K562 (cell line): ENCODE results near the gene SRPK1. TPM values are rescaled to one million over a fixed set of nuclear protein-coding genes. Genes with fewer than 3 reads are reported as not detected.

ENCODE experiments used
- BRD4 ChIP-seq: fragments of 200-600 bp; sonication (generic); IDR thresholded peaks from 2 replicates; pipeline ENCODE4 v1.6.1; 2017; ENCODE audit warnings: inconsistent platforms
- BRD9 ChIP-seq: fragments of 450-650 bp; IDR thresholded peaks from 2 replicates; pipeline ENCODE4 v1.6.1; 2018; ENCODE audit warnings: low read depth; ENCODE audit not compliant: partially characterized antibody
- ETV6 ChIP-seq, 3 experiments: fragments of 150-350 bp in 1 of 3; sonication (generic) in 1 of 3; formaldehyde crosslinking in 1 of 3; IDR thresholded peaks; 2 replicates each; pipeline versions ENCODE4 v1.6.1 to v1.8.0; 2014 to 2022; ENCODE audit warnings: borderline replicate concordance in 2 of 3, low read depth in 2 of 3, antibody characterized with exemption in 1 of 3, low read length in 1 of 3, mild to moderate bottlenecking in 1 of 3, missing genetic modification reagents in 1 of 3
- FOXA3 ChIP-seq, 2 experiments: fragments of 450-650 bp in 1 of 2; sonication (generic) in 1 of 2; formaldehyde crosslinking; IDR thresholded peaks in 1 of 2; conservative IDR thresholded peaks in 1 of 2; 2 replicates each; pipeline versions ENCODE4 v1.4.0 to v1.8.0; 2020 to 2022; ENCODE audit warnings: mild to moderate bottlenecking in 2 of 2, missing genetic modification reagents in 1 of 2
- HDAC2 ChIP-seq: fragments of 450-650 bp; IDR thresholded peaks from 2 replicates; pipeline ENCODE4 v1.6.1; 2016; ENCODE audit warnings: mild to moderate bottlenecking
- KLF1 ChIP-seq: fragments of 450-650 bp; IDR thresholded peaks from 2 replicates; pipeline ENCODE4 v1.6.1; 2016; ENCODE audit warnings: missing genetic modification characterization, missing compliant biosample characterization
- MECOM ChIP-seq: fragments of 250-450 bp; sonication (Bioruptor Pico); IDR thresholded peaks from 2 replicates; pipeline ENCODE4 v1.8.0; 2022; ENCODE audit warnings: inconsistent platforms
- POLR3A ChIP-seq: IDR thresholded peaks from 2 replicates; pipeline ENCODE4 v1.6.1; 2011; ENCODE audit warnings: borderline replicate concordance, mild to moderate bottlenecking, moderate library complexity; ENCODE audit not compliant: insufficient read length, insufficient read depth; ENCODE audit errors: extremely low read depth
- PTBP1 ChIP-seq: fragments of 200-400 bp; formaldehyde crosslinking; IDR thresholded peaks from 2 replicates; pipeline ENCODE4 v1.6.1; 2017; ENCODE audit warnings: low read depth, low read length
- RBFOX2 ChIP-seq: fragments of 200-400 bp; formaldehyde crosslinking; IDR thresholded peaks from 2 replicates; pipeline ENCODE4 v1.6.1; 2017; ENCODE audit warnings: low read depth, mild to moderate bottlenecking, low read length, moderate library complexity
- SREBF2 ChIP-seq: sonication (generic); formaldehyde crosslinking; IDR thresholded peaks from 2 replicates; pipeline ENCODE4 v1.4.0; 2020; ENCODE audit warnings: mild to moderate bottlenecking, missing genetic modification reagents
- U2AF1 ChIP-seq: fragments of 200-400 bp; formaldehyde crosslinking; optimal IDR thresholded peaks from 2 replicates; pipeline ENCODE3; 2017; ENCODE audit warnings: mild to moderate bottlenecking, low read depth, low read length, moderate library complexity
- XRCC4 ChIP-seq: IDR thresholded peaks from one replicate; pipeline ENCODE4 v1.6.1; 2011; ENCODE audit not compliant: insufficient read depth, insufficient read length; ENCODE audit errors: extremely low read depth
- ZBTB1 ChIP-seq: sonication (generic); formaldehyde crosslinking; IDR thresholded peaks from 2 replicates; pipeline ENCODE4 v1.8.1; 2023; ENCODE audit warnings: missing genetic modification reagents, low read depth, mild to moderate bottlenecking, borderline replicate concordance
- ZBTB8A ChIP-seq: fragments of 450-650 bp; IDR thresholded peaks from 2 replicates; pipeline ENCODE4 v1.6.1; 2018; ENCODE audit warnings: mild to moderate bottlenecking, moderate library complexity; ENCODE audit not compliant: partially characterized antibody
- ZKSCAN8 ChIP-seq: fragments of 200-800 bp; sonication (Bioruptor generic); IDR thresholded peaks from 2 replicates; pipeline ENCODE4 v1.6.1; 2016; ENCODE audit warnings: missing genetic modification characterization, missing compliant biosample characterization
- ZNF444 ChIP-seq: fragments of 250-450 bp; sonication (Bioruptor Pico); IDR thresholded peaks from 2 replicates; pipeline ENCODE4 v1.4.0; 2020; ENCODE audit warnings: mild to moderate bottlenecking, moderate library complexity
- polyA plus RNA-seq, 8 experiments: library from polyadenylated mRNA; depleted of rRNA in 4 of 8; stranded (reverse) in 5 of 8; unstranded in 3 of 8; fragments of >200 nt; fragmentation: Nextera tagmentation in 2 of 8; fragmentation: Illumina TruSeq in 1 of 8; extraction: Ambion mirVana in 2 of 8; extraction: Trizol in 1 of 8; gene quantifications; 2 replicates each; pipeline versions ENCODE4 v1.2.1 to v1.2.3, GENCODE V29; 2011 to 2014; ENCODE audit warnings: inconsistent platforms in 1 of 8, missing spikeins in 1 of 8
- total RNA-seq, 7 experiments: library from RNA; depleted of rRNA in 6 of 7; stranded (reverse); fragments of >200 nt in 6 of 7; fragmentation: Illumina TruSeq in 2 of 7; extraction: Trizol in 2 of 7; gene quantifications; 2 replicates each; pipeline versions ENCODE4 v1.2.1 to v1.2.3, GENCODE V29; 2011 to 2021; ENCODE audit warnings: low replicate concordance in 1 of 7
- TF ChIP-seq, protein P1 (sequence below): fragments of 250-450 bp; sonication (Bioruptor Pico); IDR thresholded peaks from 2 replicates; pipeline ENCODE4 v1.5.1; 2021; ENCODE audit warnings: mild to moderate bottlenecking
- TF ChIP-seq, protein P2 (sequence below): sonication (generic); formaldehyde crosslinking; IDR thresholded peaks from 2 replicates; pipeline ENCODE4 v1.8.1; 2023; ENCODE audit warnings: mild to moderate bottlenecking, missing genetic modification reagents
- TF ChIP-seq, protein P3 (sequence below): sonication (generic); formaldehyde crosslinking; IDR thresholded peaks from 2 replicates; pipeline ENCODE4 v1.8.1; 2023; ENCODE audit warnings: mild to moderate bottlenecking, missing genetic modification reagents

Gene SRPK1
- total and polyA plus RNA-seq, 9 of the 15 experiments (the other 6 are each of a cell fraction or from before 2014, with no cell fraction given) = 99.6 to 185 (median 159) TPM

DNA sequence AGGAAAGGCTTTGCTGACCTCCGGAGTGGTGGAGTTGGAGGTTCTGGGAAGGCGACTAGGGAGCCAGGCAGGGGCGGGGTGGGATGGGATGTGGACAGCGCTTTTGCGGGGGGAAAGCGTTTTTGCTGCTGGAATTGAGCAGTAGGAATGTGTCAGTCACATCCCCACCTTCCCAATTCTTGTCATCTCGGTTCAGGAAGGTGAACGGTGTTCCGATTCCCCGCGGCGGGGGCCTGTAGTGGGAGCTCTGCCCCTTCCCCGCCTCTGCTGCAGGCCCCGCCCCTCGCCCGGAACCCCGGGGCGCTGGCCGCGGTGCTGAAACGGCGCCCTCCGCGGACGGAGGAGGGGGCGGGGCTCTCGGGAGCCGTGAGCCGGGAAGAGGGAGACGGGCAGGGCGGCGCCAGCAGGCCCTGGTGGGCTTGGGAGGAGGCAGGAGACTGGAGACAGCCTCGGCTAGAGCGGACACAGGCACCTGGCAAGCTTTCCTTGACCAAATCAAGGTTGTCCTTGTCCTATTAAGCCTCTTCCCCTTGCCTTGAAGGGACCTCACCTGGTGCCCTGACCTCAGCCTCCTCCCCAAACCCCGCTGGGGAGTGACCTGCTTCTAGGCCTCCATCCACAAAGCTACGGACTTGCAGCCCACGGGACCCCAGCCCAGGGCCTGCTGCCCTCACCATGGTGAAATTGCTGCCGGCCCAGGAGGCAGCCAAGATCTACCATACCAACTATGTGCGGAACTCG is 115.7 kb downstream of the SRPK1 start, which contains the start of gene LHFPL5 (continued):
- TF ChIP-seq U2AF1 = no peak
- TF ChIP-seq, protein P1, sequence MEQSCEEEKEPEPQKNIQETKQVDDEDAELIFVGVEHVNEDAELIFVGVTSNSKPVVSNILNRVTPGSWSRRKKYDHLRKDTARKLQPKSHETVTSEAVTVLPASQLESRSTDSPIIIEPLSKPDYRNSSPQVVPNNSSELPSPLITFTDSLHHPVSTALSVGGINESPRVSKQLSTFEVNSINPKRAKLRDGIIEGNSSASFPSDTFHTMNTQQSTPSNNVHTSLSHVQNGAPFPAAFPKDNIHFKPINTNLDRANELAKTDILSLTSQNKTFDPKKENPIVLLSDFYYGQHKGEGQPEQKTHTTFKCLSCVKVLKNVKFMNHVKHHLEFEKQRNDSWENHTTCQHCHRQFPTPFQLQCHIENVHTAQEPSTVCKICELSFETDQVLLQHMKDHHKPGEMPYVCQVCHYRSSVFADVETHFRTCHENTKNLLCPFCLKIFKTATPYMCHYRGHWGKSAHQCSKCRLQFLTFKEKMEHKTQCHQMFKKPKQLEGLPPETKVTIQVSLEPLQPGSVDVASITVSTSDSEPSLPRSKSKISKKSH (CRISPR knock-in tag) = no peak
- TF ChIP-seq ETV6 (IDR thresholded peaks at IDR 0.05; ENCODE audit: borderline replicate concordance in 1 of 2, low read depth in 2 of 2, low read length in 1 of 2) = no peak
- peak; percentile 77; the same call in 1 of the 2 replicates for TF ChIP-seq ETV6 (CRISPR knock-in tag; IDR thresholded peaks at IDR 0.05; ENCODE audit: borderline replicate concordance)
- TF ChIP-seq MECOM (CRISPR knock-in tag) = no peak
- TF ChIP-seq, protein P2, sequence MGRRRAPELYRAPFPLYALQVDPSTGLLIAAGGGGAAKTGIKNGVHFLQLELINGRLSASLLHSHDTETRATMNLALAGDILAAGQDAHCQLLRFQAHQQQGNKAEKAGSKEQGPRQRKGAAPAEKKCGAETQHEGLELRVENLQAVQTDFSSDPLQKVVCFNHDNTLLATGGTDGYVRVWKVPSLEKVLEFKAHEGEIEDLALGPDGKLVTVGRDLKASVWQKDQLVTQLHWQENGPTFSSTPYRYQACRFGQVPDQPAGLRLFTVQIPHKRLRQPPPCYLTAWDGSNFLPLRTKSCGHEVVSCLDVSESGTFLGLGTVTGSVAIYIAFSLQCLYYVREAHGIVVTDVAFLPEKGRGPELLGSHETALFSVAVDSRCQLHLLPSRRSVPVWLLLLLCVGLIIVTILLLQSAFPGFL (CRISPR knock-in tag) = no peak; the same call in 1 of the 2 replicates
- no peak for TF ChIP-seq ZNF444 (CRISPR knock-in tag)
- TF ChIP-seq KLF1 = no peak
- TF ChIP-seq HDAC2 = 0 out of 2 replicates have a peak, but pooled peaks have one; percentile 76
- peak; percentile 76 for TF ChIP-seq ZBTB1 (CRISPR knock-in tag)
- TF ChIP-seq BRD4 = no peak
- TF ChIP-seq PTBP1 = no peak
- no peak for TF ChIP-seq BRD9
- no peak for TF ChIP-seq RBFOX2
- no peak for TF ChIP-seq XRCC4
- TF ChIP-seq ZBTB8A = no peak
- TF ChIP-seq ZKSCAN8 (CRISPR knock-in tag) = no peak
- TF ChIP-seq FOXA3 (CRISPR knock-in tag; conservative IDR thresholded peaks at IDR 0.05 in 1 of 2, IDR thresholded peaks at IDR 0.05 in 1 of 2) = 0 out of 4 replicates have a peak, but pooled peaks of 1 of the 2 experiments have one; percentile 49
- TF ChIP-seq, protein P3, sequence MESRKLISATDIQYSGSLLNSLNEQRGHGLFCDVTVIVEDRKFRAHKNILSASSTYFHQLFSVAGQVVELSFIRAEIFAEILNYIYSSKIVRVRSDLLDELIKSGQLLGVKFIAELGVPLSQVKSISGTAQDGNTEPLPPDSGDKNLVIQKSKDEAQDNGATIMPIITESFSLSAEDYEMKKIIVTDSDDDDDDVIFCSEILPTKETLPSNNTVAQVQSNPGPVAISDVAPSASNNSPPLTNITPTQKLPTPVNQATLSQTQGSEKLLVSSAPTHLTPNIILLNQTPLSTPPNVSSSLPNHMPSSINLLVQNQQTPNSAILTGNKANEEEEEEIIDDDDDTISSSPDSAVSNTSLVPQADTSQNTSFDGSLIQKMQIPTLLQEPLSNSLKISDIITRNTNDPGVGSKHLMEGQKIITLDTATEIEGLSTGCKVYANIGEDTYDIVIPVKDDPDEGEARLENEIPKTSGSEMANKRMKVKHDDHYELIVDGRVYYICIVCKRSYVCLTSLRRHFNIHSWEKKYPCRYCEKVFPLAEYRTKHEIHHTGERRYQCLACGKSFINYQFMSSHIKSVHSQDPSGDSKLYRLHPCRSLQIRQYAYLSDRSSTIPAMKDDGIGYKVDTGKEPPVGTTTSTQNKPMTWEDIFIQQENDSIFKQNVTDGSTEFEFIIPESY (CRISPR knock-in tag) = peak; percentile 69; the same call in 1 of the 2 replicates
- TF ChIP-seq SREBF2 = no peak; the same call in 1 of the 2 replicates
- TF ChIP-seq POLR3A = no peak
